Measurements from ENCODE around the gene GALNT17.

The GALNT17 gene

GRCh38 chr7:71402684-71403083 lies 270.7 kb downstream of the GALNT17 start:
- no peak for DNase-seq (ENCODE audit: low spot score)

- no peak for DNase-seq (ENCODE audit: low spot score)
These were observed 271.4 kb downstream of the GALNT17 start for GRCh38 chr7:71403202-71403946.

GRCh38 chr7:71404726-71405345 lies 272.9 kb downstream of the GALNT17 start:
- no peak for DNase-seq (ENCODE audit: low spot score)

- no peak for DNase-seq (ENCODE audit: low spot score)
These were observed 276.3 kb downstream of the GALNT17 start for GRCh38 chr7:71408271-71408670.

- no peak for DNase-seq (ENCODE audit: low spot score)
These were observed 277.7 kb downstream of the GALNT17 start for GRCh38 chr7:71409550-71410157.

- no peak for DNase-seq (ENCODE audit: low spot score)
These were observed 279.5 kb downstream of the GALNT17 start for GRCh38 chr7:71411475-71411874.

- DNase-seq (ENCODE audit: low spot score) = no peak
These were observed 282.5 kb downstream of the GALNT17 start for GRCh38 chr7:71414490-71414889.

- no peak for DNase-seq (ENCODE audit: low spot score)
These were observed 287.8 kb downstream of the GALNT17 start for GRCh38 chr7:71419546-71420337.

- no peak for DNase-seq (ENCODE audit: low spot score)
These were observed 290.2 kb downstream of the GALNT17 start for GRCh38 chr7:71422104-71422503.

GRCh38 chr7:71424166-71425035 lies 292.5 kb downstream of the GALNT17 start:
- DNase-seq (ENCODE audit: low spot score) = no peak

- no peak for DNase-seq (ENCODE audit: low spot score)
These were observed 297.1 kb downstream of the GALNT17 start for GRCh38 chr7:71429083-71429482.

- no peak for DNase-seq (ENCODE audit: low spot score)
These were observed 298.3 kb downstream of the GALNT17 start for GRCh38 chr7:71430246-71430645.

GRCh38 chr7:71439321-71439720 lies 307.4 kb downstream of the GALNT17 start:
- DNase-seq (ENCODE audit: low spot score) = no peak

- DNase-seq (ENCODE audit: low spot score) = no peak
These were observed 310.7 kb downstream of the GALNT17 start for GRCh38 chr7:71442492-71443190.

- DNase-seq (ENCODE audit: low spot score) = no peak
These were observed 311.2 kb downstream of the GALNT17 start for GRCh38 chr7:71443191-71443530.

- no peak for DNase-seq (ENCODE audit: low spot score)
These were observed 312.2 kb downstream of the GALNT17 start for GRCh38 chr7:71444130-71444529.

- DNase-seq (ENCODE audit: low spot score) = no peak
These were observed 321.7 kb downstream of the GALNT17 start for GRCh38 chr7:71453630-71454029.

- DNase-seq (ENCODE audit: low spot score) = no peak
These were observed 323.0 kb downstream of the GALNT17 start for GRCh38 chr7:71454981-71455380.

- DNase-seq (ENCODE audit: low spot score) = no peak
These were observed 325.1 kb downstream of the GALNT17 start for GRCh38 chr7:71457021-71457420.

GRCh38 chr7:71457846-71458590 lies 326.1 kb downstream of the GALNT17 start:
- no peak for DNase-seq (ENCODE audit: low spot score)
